K562 (cell line): ENCODE measurements around the gene LTN1.

Source experiments
- DLX4 ChIP-seq: fragments of 250-450 bp; sonication (Bioruptor Pico); IDR thresholded peaks from 2 replicates; pipeline ENCODE4 v1.6.1; 2021; ENCODE audit warnings: mild to moderate bottlenecking
- GABPA ChIP-seq: fragments of 200-800 bp; sonication (Bioruptor generic); conservative IDR thresholded peaks from 2 replicates; pipeline ENCODE4 v1.6.1; 2016; ENCODE audit warnings: low read depth, missing genetic modification characterization, missing compliant biosample characterization
- GATAD2A ChIP-seq: fragments of 450-650 bp; IDR thresholded peaks from 2 replicates; pipeline ENCODE4 v1.6.1; 2017
- MTF1 ChIP-seq: fragments of 250-450 bp; sonication (Bioruptor Pico); IDR thresholded peaks from 2 replicates; pipeline ENCODE4 v1.9.0; 2021; ENCODE audit warnings: moderate library complexity, mild to moderate bottlenecking, inconsistent platforms, borderline replicate concordance
- PRPF4 ChIP-seq: fragments of 200-400 bp; formaldehyde crosslinking; IDR thresholded peaks from one replicate; pipeline ENCODE4 v1.6.1; 2017; ENCODE audit warnings: low read length, low read depth, mild to moderate bottlenecking; ENCODE audit not compliant: insufficient read depth, poor library complexity, severe bottlenecking
- RAD21 ChIP-seq, 2 experiments: fragments of 250-450 bp in 1 of 2; fragments of 450-650 bp in 1 of 2; sonication (Bioruptor Pico) in 1 of 2; formaldehyde crosslinking in 1 of 2; IDR thresholded peaks in 1 of 2; conservative IDR thresholded peaks in 1 of 2; 2 replicates each; pipeline versions ENCODE4 v1.4.0 to v1.8.0; 2020 to 2022; ENCODE audit warnings: mild to moderate bottlenecking in 2 of 2, moderate library complexity in 1 of 2
- ZBTB5 ChIP-seq: fragments of 450-650 bp; IDR thresholded peaks from 2 replicates; pipeline ENCODE4 v1.6.1; 2017; ENCODE audit warnings: antibody characterized with exemption

- TF ChIP-seq ZBTB5 = no peak
- TF ChIP-seq GABPA (tag) = no peak
- TF ChIP-seq RAD21 (CRISPR knock-in tag; conservative IDR thresholded peaks at IDR 0.05 in 1 of 2, IDR thresholded peaks at IDR 0.05 in 1 of 2) = 0 out of 4 replicates have a peak, but pooled peaks of 1 of the 2 experiments have one; percentile 1
- TF ChIP-seq DLX4 = no peak
- no peak for TF ChIP-seq GATAD2A
- TF ChIP-seq MTF1 (CRISPR knock-in tag) = no peak
- TF ChIP-seq PRPF4 = no peak
These were observed 684 bp downstream of the LTN1 start for GRCh38 chr21:28991861-28992525.
